K562 (cell line): ENCODE measurements around the gene SLC7A4. TPM values are rescaled to one million over a fixed set of nuclear protein-coding genes. Genes with fewer than 3 reads are reported as not detected.

Source experiments
- ATAC-seq: fragments of 200-7000 bp; cut with Tn5 transposase; 3 replicates; pipeline ENCODE4 v1.9.1; 2020; ENCODE audit warnings: moderate library complexity
- BruUV-seq: library from RNA; stranded (reverse); fragments of 400-500 nt; replicated peaks from 2 replicates; lab custom pipeline; 2021; lab: Mats Ljungman, UMichigan
- CTCF ChIA-PET: fragments of 300-600 bp; formaldehyde crosslinking; extraction: SDS; loops from one replicate; lab custom pipeline; 2021; ENCODE audit warnings: low intra/inter-chr PET ratio; lab: Yijun Ruan, JAX
- POLR2A ChIA-PET: fragments of 300-600, 350-650 bp; sonication (Branson Sonifier 250); formaldehyde crosslinking; extraction: SDS; loops from one replicate; lab custom pipeline; 2021; ENCODE audit warnings: antibody characterized with exemption, inconsistent platforms; lab: Yijun Ruan, JAX
- DNase-seq, 4 experiments: peaks; one replicate each; pipeline versions ENCODE4 v3.0.0 to v3.0.0-alpha.2; 2011 to 2018; ENCODE audit warnings: low spot score in 3 of 4, mixed read lengths in 3 of 4; ENCODE audit errors: extremely low read depth in 1 of 4
- FAIRE-seq: peaks from 2 replicates; lab custom pipeline; 2011; peaks lifted over from hg19 to GRCh38; lab: Jason Lieb, UNC
- H2AFZ ChIP-seq: 2 replicates; pipeline ENCODE4 v1.6.0; 2011; ENCODE audit warnings: low read depth, low read length, control low read depth, inconsistent platforms
- H3K27ac ChIP-seq: fragments of 200-600 bp; 3 replicates; pipeline ENCODE4 v1.8.0; 2011; ENCODE audit warnings: low read depth, mild to moderate bottlenecking, control low read depth, inconsistent platforms, low read length, moderate library complexity, mixed read lengths; ENCODE audit errors: extremely low read depth
- H3K27me3 ChIP-seq, 2 experiments: fragments of 300-600 bp in 1 of 2; 2 replicates in 1 of 2; 3 replicates in 1 of 2; pipeline versions ENCODE4 v1.6.0 to v1.8.0; 2011; ENCODE audit warnings: inconsistent platforms in 2 of 2, low read length in 2 of 2, mild to moderate bottlenecking in 1 of 2, mixed read lengths in 1 of 2, moderate library complexity in 1 of 2; ENCODE audit not compliant: control insufficient read depth in 2 of 2, insufficient read depth in 2 of 2
- H3K36me3 ChIP-seq: fragments of 300-600 bp; 3 replicates; pipeline ENCODE4 v1.8.0; 2011; ENCODE audit warnings: mild to moderate bottlenecking, low read length, inconsistent platforms; ENCODE audit not compliant: control insufficient read depth, insufficient read depth
- H3K4me1 ChIP-seq, 2 experiments: fragments of 200-600 bp in 1 of 2; replicated peaks in 1 of 2; 2 replicates in 1 of 2; 3 replicates in 1 of 2; pipeline versions ENCODE4 v1.5.1 to v1.8.0; 2011; ENCODE audit warnings: inconsistent platforms in 2 of 2, low read length in 2 of 2, mild to moderate bottlenecking in 1 of 2, mixed read lengths in 1 of 2, moderate library complexity in 1 of 2; ENCODE audit not compliant: control insufficient read depth in 2 of 2, insufficient read depth in 2 of 2
- H3K4me2 ChIP-seq: 2 replicates; pipeline ENCODE4 v1.6.1; 2011; ENCODE audit warnings: low read length, control low read depth, inconsistent platforms, mixed read lengths; ENCODE audit not compliant: insufficient read depth
- H3K4me3 ChIP-seq: fragments of 200-600 bp; sonication (generic), shearing (Covaris generic); 2 replicates; pipeline ENCODE4 v1.5.1; 2016; ENCODE audit warnings: control low read depth, inconsistent platforms
- H3K79me2 ChIP-seq: fragments of 200-600 bp; 3 replicates; pipeline ENCODE4 v1.8.0; 2011; ENCODE audit warnings: low read length, inconsistent platforms; ENCODE audit not compliant: control insufficient read depth, insufficient read depth
- H3K9ac ChIP-seq, 2 experiments: 2 replicates each; pipeline versions ENCODE4 v1.6.0 to v1.6.1; 2011; ENCODE audit warnings: low read depth in 2 of 2, low read length in 2 of 2, control low read depth in 1 of 2, inconsistent platforms in 1 of 2, mild to moderate bottlenecking in 1 of 2, mixed read lengths in 1 of 2; ENCODE audit not compliant: insufficient read depth in 1 of 2
- H3K9me1 ChIP-seq: one replicate; pipeline ENCODE4 v1.6.0; 2011; ENCODE audit warnings: inconsistent platforms, mild to moderate bottlenecking, low read length, moderate library complexity; ENCODE audit not compliant: control insufficient read depth, insufficient read depth
- H3K9me3 ChIP-seq: replicated peaks from 2 replicates; pipeline ENCODE4 v1.5.1; 2011; ENCODE audit warnings: low read depth, low read length, inconsistent platforms; ENCODE audit not compliant: control insufficient read depth, insufficient read depth
- H4K20me1 ChIP-seq: replicated peaks from 2 replicates; pipeline ENCODE4 v1.6.1; 2011; ENCODE audit warnings: low read length, inconsistent platforms, mixed read lengths; ENCODE audit not compliant: control insufficient read depth, insufficient read depth
- CBX3 ChIP-seq, 2 experiments: IDR thresholded peaks; 1 replicate in 1 of 2; 2 replicates in 1 of 2; pipeline ENCODE4 v1.6.1; 2012; ENCODE audit warnings: inconsistent platforms in 2 of 2, low read length in 2 of 2, borderline replicate concordance in 1 of 2, control low read depth in 1 of 2
- CBX5 ChIP-seq: IDR thresholded peaks from 2 replicates; pipeline ENCODE4 v1.6.1; 2014; ENCODE audit warnings: low read depth, borderline replicate concordance
- HLTF ChIP-seq: fragments of 450-650 bp; IDR thresholded peaks from 2 replicates; pipeline ENCODE4 v1.6.1; 2016
- HNRNPK ChIP-seq: fragments of 200-400 bp; formaldehyde crosslinking; IDR thresholded peaks from one replicate; pipeline ENCODE4 v1.6.1; 2018; ENCODE audit warnings: mild to moderate bottlenecking, low read depth, low read length; ENCODE audit not compliant: poor library complexity, severe bottlenecking
- MGA ChIP-seq: fragments of 450-650 bp; IDR thresholded peaks from 2 replicates; pipeline ENCODE4 v1.6.1; 2016; ENCODE audit warnings: mild to moderate bottlenecking, moderate library complexity
- PCBP1 ChIP-seq: fragments of 200-400 bp; formaldehyde crosslinking; IDR thresholded peaks from 2 replicates; pipeline ENCODE4 v1.6.1; 2018; ENCODE audit warnings: mild to moderate bottlenecking, low read depth, low read length; ENCODE audit not compliant: poor library complexity, severe bottlenecking
- U2AF2 ChIP-seq: fragments of 200-400 bp; formaldehyde crosslinking; optimal IDR thresholded peaks from 2 replicates; pipeline ENCODE3; 2017; ENCODE audit warnings: low read depth, mild to moderate bottlenecking, low read length
- ZC3H8 ChIP-seq: fragments of 450-650 bp; IDR thresholded peaks from 2 replicates; pipeline ENCODE4 v1.6.1; 2017
- ZNF395 ChIP-seq: fragments of 200-800 bp; sonication (Bioruptor generic); IDR thresholded peaks from 2 replicates; pipeline ENCODE4 v1.6.1; 2017; ENCODE audit warnings: missing genetic modification characterization, missing compliant biosample characterization
- WGBS: fragments of 100-300 bp; shearing (Covaris generic); methylation state at CpG from one replicate; pipeline ENCODE4 v1.1.6; 2016; ENCODE audit warnings: low coverage, mixed read lengths; ENCODE audit not compliant: insufficient coverage; ENCODE audit errors: missing lambda C conversion rate; 5-methylcytosine and 5-hydroxymethylcytosine counted together
- in situ Hi-C: fragments of 300-500 bp; cut with MboI; formaldehyde crosslinking; loops from 4 replicates; pipeline ENCODE4 v1.15.0; 2018; ENCODE audit warnings: inconsistent platforms, mixed read lengths
- intact Hi-C: fragments of 100-400 bp; cut with micrococcal nuclease; formaldehyde crosslinking; loops from 2 replicates; pipeline ENCODE4 v1.14.2; 2022
- polyA plus RNA-seq, 8 experiments: library from polyadenylated mRNA; depleted of rRNA in 4 of 8; stranded (reverse) in 5 of 8; unstranded in 3 of 8; fragments of >200 nt; fragmentation: Nextera tagmentation in 2 of 8; fragmentation: Illumina TruSeq in 1 of 8; extraction: Ambion mirVana in 2 of 8; extraction: Trizol in 1 of 8; gene quantifications; 2 replicates each; pipeline versions ENCODE4 v1.2.1 to v1.2.3, GENCODE V29; 2011 to 2014; ENCODE audit warnings: inconsistent platforms in 1 of 8, missing spikeins in 1 of 8
- total RNA-seq, 7 experiments: library from RNA; depleted of rRNA in 6 of 7; stranded (reverse); fragments of >200 nt in 6 of 7; fragmentation: Illumina TruSeq in 2 of 7; extraction: Trizol in 2 of 7; gene quantifications; 2 replicates each; pipeline versions ENCODE4 v1.2.1 to v1.2.3, GENCODE V29; 2011 to 2021; ENCODE audit warnings: low replicate concordance in 1 of 7

The SLC7A4 gene
- total and polyA plus RNA-seq, 9 of the 15 experiments (the other 6 are each of a cell fraction or from before 2014, with no cell fraction given) = not detected

- Histone ChIP-seq H4K20me1 (peaks cover 20% of the 10 kb centered on the region), H3K4me1 (peaks cover 23 to 38% of the 10 kb centered on the region in 2 experiments), H3K27me3 (peaks cover 25 to 57% of the 10 kb centered on the region in 2 experiments; a peak in 4 of 5 replicates), H3K4me2 (peak overlapping the region; percentile 53), H3K9ac (peak overlapping the region in 1 of 2 experiments; percentile 24; a peak in 2 of 4 replicates), H3K4me3 (no peak overlapping the region), H3K9me1 (no peaks in the 10 kb centered on the region), H3K79me2 (no peaks in the 10 kb centered on the region), H2AFZ (no peak overlapping the region), H3K36me3 (no peaks in the 10 kb centered on the region), H3K27ac (no peak overlapping the region), H3K9me3 (no peaks in the 10 kb centered on the region)
- ATAC-seq (peak; percentile 3; the same call in 2 of the 3 replicates), FAIRE-seq (no peak), DNase-seq (peak; percentile 66 to 75 (median 73))
- intact Hi-C loops = loop anchor here (2.0 to 5.0 kb wide), 3 partner anchors 14 to 83 kb away; no protein-coding TSS in a partner anchor
- ChIA-PET POLR2A (interaction anchor here (0.6 to 12.9 kb wide), 11 partner anchors 10 to 1489 kb away, joined by 3 to 120 read pairs (median 4); partner anchors contain the start of genes P2RX6 and SLC7A4), CTCF (no interaction called here)
- BruUV-seq = no TSS peak
- WGBS = 20% methylated on average over 15 of the region's 15 CpGs
- in situ Hi-C loops = no loop called here
- TF ChIP-seq MGA (no peak), HLTF (no peak), ZC3H8 (no peak), CBX5 (no peak), ZNF395 (CRISPR knock-in tag) (0 out of 2 replicates have a peak, but pooled peaks have one; percentile 20), HNRNPK (no peak), PCBP1 (no peak), U2AF2 (no peak), CBX3 (IDR thresholded peaks at IDR 0.05; ENCODE audit: borderline replicate concordance in 1 of 2, low read length in 2 of 2) (no peak)
These were observed 12.7 kb upstream of the SLC7A4 start for GRCh38 chr22:21044931-21045584.
